Measurements from ENCODE around the gene NPB.

Gene NPB

DNA sequence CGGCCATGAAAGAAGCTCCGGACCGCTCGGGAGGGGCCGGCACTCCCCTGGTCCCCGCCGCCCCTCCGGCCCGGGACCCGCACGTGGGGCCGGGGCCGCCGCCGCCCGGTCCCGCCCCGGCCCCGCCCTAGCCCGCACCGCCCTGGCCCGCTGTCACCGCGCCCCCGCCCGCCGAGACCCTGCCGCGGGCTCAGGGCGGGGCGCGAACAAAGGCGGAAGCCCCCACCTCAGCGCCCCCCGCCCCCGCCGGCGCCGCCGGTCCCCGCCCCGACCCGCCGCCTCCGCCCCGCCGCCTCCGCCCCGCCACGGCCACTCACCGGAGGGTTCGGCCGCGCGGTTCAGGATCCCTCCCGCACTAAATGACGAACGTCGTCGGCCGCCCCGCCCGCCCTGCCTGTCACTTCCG, 31.1 kb upstream of the NPB start, which contains the start of gene ARHGDIA:
Gene ARHGDIA, minus strand, starts transcription at position 357 of the 406 bp plus-strand sequence. CDS start 1,407 bp downstream, outside the sequence.
- Histone ChIP-seq H3K27me3 (ENCODE audit: control insufficient read depth, insufficient read depth, low read length) (no peaks in the 10 kb centered on the region), H3K4me1 (ENCODE audit: control insufficient read depth, insufficient read depth, low read length) (peaks cover 3% of the 10 kb centered on the region), H3K27ac (ENCODE audit: low read length) (no peak within 1 kb of the TSS), H3K4me3 (ENCODE audit: low read length) (peak within 1 kb of the TSS; percentile 88), H3K9me3 (ENCODE audit: control insufficient read depth, insufficient read depth, low read length) (no peaks in the 10 kb centered on the region), H3K36me3 (ENCODE audit: control insufficient read depth, insufficient read depth, low read length) (peaks cover 4% of the 10 kb centered on the region; the same call in 1 of the 2 replicates)
- no peak for DNase-seq (ENCODE audit: low read depth, low spot score)
- WGBS (ENCODE audit: insufficient coverage, insufficient read length): no CpG with 5 or more reads among the region's 64 CpGs

GRCh38 chr17:81871387-81872230, 30.4 kb upstream of the NPB start:
- H3K4me3 ChIP-seq (ENCODE audit: low read length): peak overlapping the region; percentile 88
- no peak for DNase-seq (ENCODE audit: low read depth, low spot score)
- peaks cover 4% of the 10 kb centered on the region; the same call in 1 of the 2 replicates for H3K36me3 ChIP-seq (ENCODE audit: control insufficient read depth, insufficient read depth, low read length)
- no peaks in the 10 kb centered on the region for H3K27me3 ChIP-seq (ENCODE audit: control insufficient read depth, insufficient read depth, low read length)
- H3K9me3 ChIP-seq (ENCODE audit: control insufficient read depth, insufficient read depth, low read length): no peaks in the 10 kb centered on the region
- H3K4me1 ChIP-seq (ENCODE audit: control insufficient read depth, insufficient read depth, low read length): peaks cover 3% of the 10 kb centered on the region
- no CpG with 5 or more reads among the region's 86 CpGs for WGBS (ENCODE audit: insufficient coverage, insufficient read length)
- no peak overlapping the region for H3K27ac ChIP-seq (ENCODE audit: low read length)

GRCh38 chr17:81877569-81877968, 24.5 kb upstream of the NPB start:
- H3K36me3 ChIP-seq (ENCODE audit: control insufficient read depth, insufficient read depth, low read length): 0 out of 2 replicates have a peak, but pooled peaks cover 2% of the 10 kb centered on the region
- H3K27me3 ChIP-seq (ENCODE audit: control insufficient read depth, insufficient read depth, low read length): no peaks in the 10 kb centered on the region
- H3K9me3 ChIP-seq (ENCODE audit: control insufficient read depth, insufficient read depth, low read length): no peaks in the 10 kb centered on the region
- H3K4me1 ChIP-seq (ENCODE audit: control insufficient read depth, insufficient read depth, low read length): no peaks in the 10 kb centered on the region
- no peak overlapping the region for H3K27ac ChIP-seq (ENCODE audit: low read length)
- H3K4me3 ChIP-seq (ENCODE audit: low read length): no peak overlapping the region
- no peak for DNase-seq (ENCODE audit: low read depth, low spot score)
- WGBS (ENCODE audit: insufficient coverage, insufficient read length): no CpG with 5 or more reads among the region's 5 CpGs

DNA sequence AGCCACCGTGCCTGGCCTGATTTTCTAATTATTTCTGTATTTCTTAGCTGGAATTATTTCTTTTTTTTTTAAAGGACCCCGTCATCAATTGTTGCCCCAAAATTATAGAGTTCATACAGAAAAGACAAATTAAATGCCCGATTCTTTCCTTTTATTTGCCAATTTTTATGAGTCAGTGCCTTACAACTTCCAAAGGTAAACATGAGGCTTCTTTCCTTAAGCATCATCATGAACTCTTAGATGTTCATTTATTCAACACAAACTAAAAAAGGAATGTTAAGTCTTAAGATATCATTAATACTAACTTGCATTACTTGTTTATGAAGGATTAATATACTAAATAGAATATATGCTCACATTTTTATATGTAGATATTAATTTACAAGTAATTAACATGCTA, 23.7 kb upstream of the NPB start:
- H3K9me3 ChIP-seq (ENCODE audit: control insufficient read depth, insufficient read depth, low read length): no peaks in the 10 kb centered on the region
- 0 out of 2 replicates have a peak, but pooled peaks cover 2% of the 10 kb centered on the region for H3K36me3 ChIP-seq (ENCODE audit: control insufficient read depth, insufficient read depth, low read length)
- no CpG with 5 or more reads among the region's 3 CpGs for WGBS (ENCODE audit: insufficient coverage, insufficient read length)
- no peaks in the 10 kb centered on the region for H3K27me3 ChIP-seq (ENCODE audit: control insufficient read depth, insufficient read depth, low read length)
- no peak overlapping the region for H3K4me3 ChIP-seq (ENCODE audit: low read length)
- no peaks in the 10 kb centered on the region for H3K4me1 ChIP-seq (ENCODE audit: control insufficient read depth, insufficient read depth, low read length)
- no peak overlapping the region for H3K27ac ChIP-seq (ENCODE audit: low read length)
- no peak for DNase-seq (ENCODE audit: low read depth, low spot score)

- no peak overlapping the region for H3K27ac ChIP-seq (ENCODE audit: low read length)
- 0 out of 2 replicates have a peak, but pooled peaks cover 2% of the 10 kb centered on the region for H3K36me3 ChIP-seq (ENCODE audit: control insufficient read depth, insufficient read depth, low read length)
- no CpG with 5 or more reads among the region's 5 CpGs for WGBS (ENCODE audit: insufficient coverage, insufficient read length)
Observed at GRCh38 chr17:81879121-81879520, 22.9 kb upstream of the NPB start.

DNA sequence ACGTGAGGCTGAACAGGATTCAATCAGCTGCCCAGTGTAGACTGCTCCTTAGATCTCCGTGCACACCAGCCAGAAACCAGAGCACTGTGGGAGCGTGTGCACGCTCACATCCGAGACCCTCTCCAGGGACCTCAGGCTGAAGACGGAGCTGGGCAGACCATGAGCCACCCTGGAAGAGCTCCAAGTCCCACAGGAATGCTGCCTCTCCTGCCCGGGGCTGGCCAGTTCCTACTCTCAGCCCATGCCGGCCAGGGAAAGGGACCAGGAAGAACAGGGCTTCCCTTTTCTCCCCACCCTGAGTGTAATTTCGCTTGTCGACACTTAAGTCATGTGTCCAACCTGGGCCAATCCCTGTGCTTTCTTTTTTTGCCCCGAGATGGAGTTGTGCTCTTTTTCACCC, 17.5 kb upstream of the NPB start:
- no peak for DNase-seq (ENCODE audit: low read depth, low spot score)
- Histone ChIP-seq H3K27me3 (ENCODE audit: control insufficient read depth, insufficient read depth, low read length) (no peaks in the 10 kb centered on the region), H3K9me3 (ENCODE audit: control insufficient read depth, insufficient read depth, low read length) (no peaks in the 10 kb centered on the region), H3K27ac (ENCODE audit: low read length) (no peak overlapping the region), H3K4me1 (ENCODE audit: control insufficient read depth, insufficient read depth, low read length) (no peaks in the 10 kb centered on the region), H3K36me3 (ENCODE audit: control insufficient read depth, insufficient read depth, low read length) (peaks cover 25% of the 10 kb centered on the region), H3K4me3 (ENCODE audit: low read length) (no peak overlapping the region)
- no CpG with 5 or more reads among the region's 11 CpGs for WGBS (ENCODE audit: insufficient coverage, insufficient read length)

More at GRCh38 chr17:81879121-81879520, 22.9 kb upstream of the NPB start:
- Histone ChIP-seq H3K4me3 (ENCODE audit: low read length) (no peak overlapping the region), H3K4me1 (ENCODE audit: control insufficient read depth, insufficient read depth, low read length) (no peaks in the 10 kb centered on the region), H3K27me3 (ENCODE audit: control insufficient read depth, insufficient read depth, low read length) (no peaks in the 10 kb centered on the region), H3K9me3 (ENCODE audit: control insufficient read depth, insufficient read depth, low read length) (no peaks in the 10 kb centered on the region)
- DNase-seq (ENCODE audit: low read depth, low spot score): no peak

GRCh38 chr17:81884968-81885367, 17.1 kb upstream of the NPB start:
- H3K27me3 ChIP-seq (ENCODE audit: control insufficient read depth, insufficient read depth, low read length): no peaks in the 10 kb centered on the region
- WGBS (ENCODE audit: insufficient coverage, insufficient read length): no CpG with 5 or more reads among the region's 5 CpGs
- no peaks in the 10 kb centered on the region for H3K9me3 ChIP-seq (ENCODE audit: control insufficient read depth, insufficient read depth, low read length)
- H3K4me3 ChIP-seq (ENCODE audit: low read length): no peak overlapping the region
- H3K27ac ChIP-seq (ENCODE audit: low read length): no peak overlapping the region
- DNase-seq (ENCODE audit: low read depth, low spot score): no peak
- no peaks in the 10 kb centered on the region for H3K4me1 ChIP-seq (ENCODE audit: control insufficient read depth, insufficient read depth, low read length)
- peaks cover 28% of the 10 kb centered on the region for H3K36me3 ChIP-seq (ENCODE audit: control insufficient read depth, insufficient read depth, low read length)

DNA sequence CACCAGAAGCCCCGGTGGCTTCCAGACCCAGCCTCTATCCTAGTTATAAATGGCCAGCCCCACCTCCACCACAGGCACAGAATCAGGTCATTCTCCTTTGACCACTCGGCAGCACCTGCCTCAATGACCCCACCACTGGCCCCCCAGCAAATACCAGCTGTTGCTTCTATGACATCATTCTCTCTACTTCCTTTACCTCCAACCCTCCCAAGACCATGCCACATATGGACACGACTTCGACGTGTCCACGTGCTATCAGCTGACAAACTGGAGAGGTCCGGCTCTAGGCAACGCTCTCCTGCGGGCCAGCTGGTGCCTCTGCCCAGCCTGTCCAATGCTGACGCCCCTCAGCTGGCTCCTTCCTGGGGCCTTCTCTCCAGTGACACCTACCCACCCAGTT, 16.6 kb upstream of the NPB start:
- WGBS (ENCODE audit: insufficient coverage, insufficient read length): no CpG with 5 or more reads among the region's 10 CpGs
- no peaks in the 10 kb centered on the region for H3K27me3 ChIP-seq (ENCODE audit: control insufficient read depth, insufficient read depth, low read length)
- H3K9me3 ChIP-seq (ENCODE audit: control insufficient read depth, insufficient read depth, low read length): no peaks in the 10 kb centered on the region
- peaks cover 2% of the 10 kb centered on the region; the same call in 1 of the 2 replicates for H3K4me1 ChIP-seq (ENCODE audit: control insufficient read depth, insufficient read depth, low read length)
- DNase-seq (ENCODE audit: low read depth, low spot score): no peak
- no peak overlapping the region for H3K27ac ChIP-seq (ENCODE audit: low read length)
- no peak overlapping the region for H3K4me3 ChIP-seq (ENCODE audit: low read length)
- H3K36me3 ChIP-seq (ENCODE audit: control insufficient read depth, insufficient read depth, low read length): peaks cover 28% of the 10 kb centered on the region

- Histone ChIP-seq H3K36me3 (ENCODE audit: control insufficient read depth, insufficient read depth, low read length) (peaks cover 28% of the 10 kb centered on the region), H3K4me3 (ENCODE audit: low read length) (no peak overlapping the region), H3K27ac (ENCODE audit: low read length) (no peak overlapping the region), H3K4me1 (ENCODE audit: control insufficient read depth, insufficient read depth, low read length) (peaks cover 2% of the 10 kb centered on the region; the same call in 1 of the 2 replicates), H3K27me3 (ENCODE audit: control insufficient read depth, insufficient read depth, low read length) (no peaks in the 10 kb centered on the region), H3K9me3 (ENCODE audit: control insufficient read depth, insufficient read depth, low read length) (no peaks in the 10 kb centered on the region)
- WGBS (ENCODE audit: insufficient coverage, insufficient read length): no CpG with 5 or more reads among the region's 11 CpGs
- DNase-seq (ENCODE audit: low read depth, low spot score): no peak
Observed at GRCh38 chr17:81885869-81886548, 16.0 kb upstream of the NPB start.

- no CpG with 5 or more reads among the region's 44 CpGs for WGBS (ENCODE audit: insufficient coverage, insufficient read length)
- Histone ChIP-seq H3K4me3 (ENCODE audit: low read length) (no peak overlapping the region), H3K4me1 (ENCODE audit: control insufficient read depth, insufficient read depth, low read length) (peaks cover 2% of the 10 kb centered on the region; the same call in 1 of the 2 replicates), H3K9me3 (ENCODE audit: control insufficient read depth, insufficient read depth, low read length) (no peaks in the 10 kb centered on the region), H3K36me3 (ENCODE audit: control insufficient read depth, insufficient read depth, low read length) (peaks cover 28% of the 10 kb centered on the region), H3K27me3 (ENCODE audit: control insufficient read depth, insufficient read depth, low read length) (no peaks in the 10 kb centered on the region), H3K27ac (ENCODE audit: low read length) (no peak overlapping the region)
- DNase-seq (ENCODE audit: low read depth, low spot score): no peak
Observed at GRCh38 chr17:81888105-81888987, 13.7 kb upstream of the NPB start.
